Activated T-helper 1 cell treated with anti-CD3 and anti-CD28 coated beads, Interleukin-2, amount 50 U/mL, for 16 hours (primary cell): ENCODE data around the gene ACKR2.
A peak's percentile ranks its signal among the peaks of the same experiment; 100 is the strongest.

Experiments used
- DNase-seq, 2 donors: peaks; one replicate each; pipeline ENCODE4 v3.0.0-alpha.2; 2020; ENCODE audit warnings: low read depth in 1 of 2, low spot score in 1 of 2

The ACKR2 gene

GRCh38 chr3:42809202-42809601 is at the start of gene ACKR2:
TSS of gene ACKR2 (plus strand) at chr3:42809445. CDS start at chr3:42864503, 55,058 bp downstream.
- no peak for DNase-seq

- no peak for DNase-seq
Observed at GRCh38 chr3:42762046-42762724, 47.1 kb upstream of the ACKR2 start.

- DNase-seq = no peak
Observed at GRCh38 chr3:42763021-42763420, 46.2 kb upstream of the ACKR2 start.

- DNase-seq = no peak
Observed at GRCh38 chr3:42764115-42764514, 45.1 kb upstream of the ACKR2 start.

GRCh38 chr3:42764561-42765295 is 44.5 kb upstream of the ACKR2 start:
- no peak for DNase-seq

- no peak for DNase-seq
Observed at GRCh38 chr3:42769477-42770131, 39.6 kb upstream of the ACKR2 start.

GRCh38 chr3:42771271-42771670 is 38.0 kb upstream of the ACKR2 start:
- no peak for DNase-seq

- peak; percentile 64 to 68 for DNase-seq
Observed at GRCh38 chr3:42772670-42773408, 36.4 kb upstream of the ACKR2 start, which contains the start of gene CCDC13. TSS of gene CCDC13 (minus strand) at chr3:42773253. CDS start at chr3:42758345, 14,908 bp downstream.

GRCh38 chr3:42773409-42773751 is 35.9 kb upstream of the ACKR2 start:
- no peak for DNase-seq

GRCh38 chr3:42778644-42779043 is 30.6 kb upstream of the ACKR2 start:
- DNase-seq = no peak

GRCh38 chr3:42780398-42780797 is 28.8 kb upstream of the ACKR2 start:
- no peak for DNase-seq

GRCh38 chr3:42780892-42781700 is 28.1 kb upstream of the ACKR2 start:
- no peak for DNase-seq

GRCh38 chr3:42786212-42786611 is 23.0 kb upstream of the ACKR2 start:
- DNase-seq = no peak

GRCh38 chr3:42786631-42787030 is 22.6 kb upstream of the ACKR2 start:
- no peak for DNase-seq

GRCh38 chr3:42790714-42791229 is 18.5 kb upstream of the ACKR2 start:
- no peak for DNase-seq

GRCh38 chr3:42795621-42796181 is 13.5 kb upstream of the ACKR2 start:
- no peak for DNase-seq

GRCh38 chr3:42796332-42796885 is 12.8 kb upstream of the ACKR2 start:
- no peak for DNase-seq

- DNase-seq = no peak
Observed at GRCh38 chr3:42799376-42799775, 9.9 kb upstream of the ACKR2 start.

GRCh38 chr3:42800251-42800650 is 9.0 kb upstream of the ACKR2 start:
- no peak for DNase-seq
